GM18526 (cell line): Measurements from ENCODE around the gene TNPO3.
A peak's percentile ranks its signal among the peaks of the same experiment; 100 is the strongest.

ENCODE experiments used
- POLR2A ChIP-seq: IDR thresholded peaks from 3 replicates; pipeline ENCODE4 v1.6.1; 2011; ENCODE audit not compliant: insufficient read length; ENCODE audit errors: extremely low read depth

TNPO3 gene

GRCh38 chr7:128915271-128915819, 139.6 kb downstream of the TNPO3 start:
- TF ChIP-seq POLR2A = no peak

DNA sequence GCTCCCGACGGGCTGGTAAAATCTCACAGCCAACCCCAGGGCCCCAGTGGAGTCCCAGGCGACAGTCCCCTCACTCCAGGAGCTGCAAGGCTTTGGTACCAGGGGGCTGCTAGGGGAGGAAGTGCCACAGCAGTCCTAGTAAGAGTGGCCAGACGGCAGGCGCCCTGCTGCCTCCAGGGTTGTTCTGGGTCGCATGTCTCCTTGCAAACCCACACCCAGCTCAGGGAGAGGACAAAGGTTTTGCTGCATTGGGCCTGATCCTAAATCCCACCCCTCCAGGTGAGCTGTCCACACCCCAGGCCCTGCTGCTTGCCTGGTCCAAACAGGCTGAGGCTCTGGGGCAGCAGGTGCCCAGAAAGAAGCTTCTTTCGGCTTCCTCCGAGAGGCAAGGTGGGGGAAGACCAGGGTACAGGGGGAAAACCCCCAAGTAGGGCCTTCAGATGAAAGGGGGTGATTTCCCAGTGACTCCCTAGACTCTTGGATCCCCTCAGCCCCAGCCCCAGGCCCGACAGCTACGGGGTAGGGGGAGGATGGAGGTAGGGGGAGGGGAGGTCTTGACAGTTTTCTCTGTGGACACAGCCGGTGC, 140.3 kb downstream of the TNPO3 start:
- TF ChIP-seq POLR2A = peak; percentile 13

DNA sequence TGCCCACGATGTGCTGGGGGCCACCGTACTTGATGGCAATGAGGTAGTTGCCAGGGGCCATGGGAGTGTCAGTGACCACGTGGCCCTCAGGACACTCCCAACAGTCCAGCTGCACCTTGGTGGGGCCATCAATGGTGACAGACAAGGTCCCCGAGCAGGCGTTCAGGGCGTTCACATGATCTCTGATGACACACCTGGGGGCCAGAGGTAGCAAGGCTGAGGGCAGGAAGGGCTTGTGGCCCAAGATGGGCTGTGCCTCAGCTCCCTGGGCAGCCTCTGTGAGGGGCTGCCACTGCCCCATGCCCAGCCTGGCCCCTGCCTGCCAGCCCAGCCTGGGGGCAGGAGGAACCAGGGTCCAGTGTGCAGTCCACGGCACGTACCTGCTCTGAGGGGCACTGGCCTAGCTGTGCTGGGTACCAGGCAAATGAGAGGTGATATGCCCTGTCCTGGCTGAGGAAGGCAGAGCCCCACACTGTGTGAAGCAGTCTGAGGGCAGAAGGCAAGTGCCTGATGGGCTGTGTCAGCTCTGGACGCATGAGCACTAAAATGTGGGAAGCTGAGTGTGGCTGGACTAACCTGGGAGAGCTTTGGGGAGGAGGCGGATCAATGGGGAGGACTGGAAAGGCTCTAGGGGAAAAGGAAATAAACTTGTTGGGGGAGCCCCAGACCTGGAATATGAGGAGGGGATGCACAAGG, 140.9 kb downstream of the TNPO3 start:
- no peak for TF ChIP-seq POLR2A

DNA sequence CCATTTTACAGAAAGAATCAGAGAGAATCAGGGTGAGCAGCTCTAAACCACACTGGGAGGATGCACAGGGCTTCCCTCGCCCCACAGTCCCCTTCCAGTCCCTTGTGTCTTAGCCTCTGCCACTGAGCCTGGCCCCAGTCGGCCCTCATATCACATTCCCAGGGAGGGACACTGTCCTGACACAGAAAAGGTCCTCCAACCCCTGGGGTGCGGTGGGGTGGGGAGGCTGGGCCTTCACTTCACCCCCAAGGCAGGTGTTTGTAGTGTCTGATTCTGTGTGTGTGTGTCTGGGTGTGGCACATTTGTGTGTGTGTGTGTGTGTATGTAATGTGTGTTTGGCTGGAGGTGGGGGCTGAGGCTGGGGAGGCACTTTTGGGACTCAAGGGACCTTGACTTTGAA, 142.6 kb downstream of the TNPO3 start:
- TF ChIP-seq POLR2A = no peak

DNA sequence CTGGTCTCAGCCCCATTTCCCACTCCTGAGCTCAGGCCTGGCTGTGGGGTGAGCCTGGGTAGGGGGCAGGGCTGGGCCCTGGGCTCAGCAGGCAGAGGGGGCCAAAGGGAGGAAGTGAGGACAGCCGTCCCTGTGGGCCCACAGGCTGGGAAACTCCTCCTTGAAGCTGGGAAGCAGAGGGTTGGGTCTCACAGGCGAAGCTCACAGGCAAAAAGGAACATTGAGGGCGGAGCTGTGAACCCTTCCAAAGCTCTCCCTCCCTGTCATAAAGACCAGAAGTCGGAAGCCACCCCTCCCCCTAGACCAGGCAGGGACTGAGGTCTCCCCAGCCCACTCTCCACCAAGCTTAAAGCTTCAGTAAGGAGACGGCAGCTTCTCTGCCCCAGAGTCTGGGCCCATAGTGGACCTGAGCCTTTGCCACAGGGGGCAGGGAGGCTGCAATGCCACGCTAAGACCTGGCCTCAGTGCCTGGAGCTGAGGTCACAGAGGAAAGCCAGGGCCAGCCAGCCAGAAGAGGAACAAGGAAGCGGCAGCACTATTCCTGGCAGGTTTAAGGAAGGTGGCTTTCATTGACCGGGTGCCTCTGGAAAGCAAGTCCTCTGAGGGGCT, 143.4 kb downstream of the TNPO3 start:
- no peak for TF ChIP-seq POLR2A

DNA sequence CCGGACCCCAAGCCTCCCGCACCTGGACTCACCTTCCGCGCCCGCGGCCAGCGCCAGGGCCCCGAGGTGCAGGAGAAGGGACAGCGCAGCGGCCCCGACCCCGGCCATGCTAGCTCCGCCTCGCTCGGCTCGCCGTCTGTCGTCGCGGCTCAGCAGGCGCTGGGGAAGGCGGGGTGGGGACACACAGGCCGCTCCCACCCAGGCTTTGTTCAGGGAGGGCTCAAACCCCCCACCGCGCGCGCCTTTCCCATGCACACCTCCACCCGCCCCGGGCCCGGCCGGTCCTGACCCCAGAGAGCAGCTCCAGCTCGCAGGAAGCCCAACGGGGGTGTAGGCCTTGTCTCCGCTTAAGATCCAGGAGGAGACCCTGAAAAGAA, 144.4 kb downstream of the TNPO3 start, which contains the start of gene KCP:
TSS of gene KCP (minus strand) at position 141 of the 377 bp plus-strand sequence. CDS start at position 108, 33 bp downstream.
- TF ChIP-seq POLR2A = no peak

- no peak for TF ChIP-seq POLR2A
These were observed 145.0 kb downstream of the TNPO3 start for GRCh38 chr7:128909625-128910568.

- no peak for TF ChIP-seq POLR2A
These were observed 145.9 kb downstream of the TNPO3 start for GRCh38 chr7:128908750-128909624.

GRCh38 chr7:128906766-128907559, 147.9 kb downstream of the TNPO3 start:
- TF ChIP-seq POLR2A = no peak

DNA sequence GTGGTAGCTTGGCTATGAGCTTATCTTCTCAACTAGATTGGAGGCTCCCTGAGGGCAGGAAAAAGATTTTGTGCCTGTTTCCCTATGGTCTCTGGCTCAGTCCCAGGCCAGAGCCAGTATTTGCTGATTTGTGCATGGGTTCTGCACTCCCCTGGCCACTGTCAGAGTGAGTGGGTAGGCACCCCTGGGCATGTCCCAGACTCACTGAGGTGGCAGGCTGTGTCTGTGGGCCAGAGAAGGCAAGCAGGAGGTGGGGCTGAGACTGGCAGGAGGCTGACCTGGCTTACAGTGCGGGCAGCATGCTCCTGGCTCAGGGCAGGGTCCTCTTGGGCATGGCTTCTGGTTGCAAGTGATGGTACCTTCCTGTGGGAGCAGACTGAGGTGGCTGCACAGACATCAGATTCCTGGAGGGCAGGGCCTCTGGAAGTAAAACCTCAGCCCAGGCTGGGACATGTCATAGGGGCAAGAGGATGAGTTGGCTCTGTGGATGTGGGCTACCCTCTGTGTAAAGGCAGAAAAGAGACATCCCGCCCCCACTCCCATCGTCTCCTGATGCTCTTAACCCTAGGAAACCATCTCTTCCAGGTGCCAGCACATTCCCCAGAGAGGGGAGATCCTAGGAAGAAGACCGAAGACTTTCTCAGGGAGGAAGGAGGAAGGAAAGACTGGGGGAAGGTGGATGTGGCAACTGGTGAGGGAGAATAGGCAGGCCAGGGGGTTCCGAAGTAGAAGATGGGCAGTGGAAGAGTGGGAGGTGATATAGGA, 148.7 kb downstream of the TNPO3 start:
- no peak for TF ChIP-seq POLR2A

GRCh38 chr7:128904381-128905197, 150.3 kb downstream of the TNPO3 start:
- TF ChIP-seq POLR2A = no peak
